ENCODE data around the gene NBPF1.
"Not testable (repeated sequence)": the region's sequence is repeated elsewhere in the genome, so short reads cannot be mapped to it uniquely, and the experiment has no call there.

The NBPF1 gene

GRCh38 chr1:16605213-16605525 is 8.2 kb downstream of the NBPF1 start:
- no peaks in the 10 kb centered on the region for H3K27me3 Mint-ChIP-seq
- H3K4me1 Mint-ChIP-seq: no peaks in the 10 kb centered on the region
- ATAC-seq: no peak
- H3K4me3 Mint-ChIP-seq: no peak overlapping the region
- no peak overlapping the region for H3K27ac Mint-ChIP-seq
- H3K9me3 Mint-ChIP-seq: no peaks in the 10 kb centered on the region
- DNase-seq: no peak

DNA sequence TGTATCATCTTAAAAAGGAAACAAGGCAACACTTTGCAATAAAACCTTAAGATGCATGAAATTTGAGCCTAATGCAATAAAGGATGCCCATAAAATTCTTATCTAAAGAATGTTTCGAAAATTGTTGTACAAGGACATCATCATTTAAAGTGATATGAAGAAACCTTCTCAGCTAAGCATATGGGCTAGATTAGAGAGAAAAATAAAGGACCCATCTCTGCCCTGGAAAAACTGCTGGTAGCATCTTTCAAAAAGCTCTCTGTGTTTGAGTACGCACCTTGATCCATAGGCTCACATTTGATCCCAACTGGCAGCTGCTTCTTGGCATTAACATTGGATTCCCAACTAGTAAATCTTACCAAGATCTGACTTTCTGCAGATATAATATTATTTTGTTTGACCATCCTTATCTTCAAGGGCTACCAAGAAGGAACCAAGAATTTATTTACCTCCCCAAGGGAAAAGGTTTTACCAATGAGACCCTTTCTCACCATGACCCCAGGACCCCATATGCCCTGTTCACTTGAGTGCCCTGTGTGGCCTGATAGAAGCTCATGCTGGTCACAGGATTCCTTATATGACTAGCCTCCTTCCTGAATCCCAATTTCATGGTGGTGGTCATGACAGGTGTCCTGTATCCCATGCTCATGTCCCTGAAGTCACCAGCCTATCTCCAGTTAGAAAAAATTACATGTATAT is 8.7 kb downstream of the NBPF1 start:
- not testable (repeated sequence) for H3K4me1 Mint-ChIP-seq, H3K9me3 Mint-ChIP-seq, H3K27me3 Mint-ChIP-seq, H3K27ac Mint-ChIP-seq, DNase-seq, H3K4me3 Mint-ChIP-seq, ATAC-seq

DNA sequence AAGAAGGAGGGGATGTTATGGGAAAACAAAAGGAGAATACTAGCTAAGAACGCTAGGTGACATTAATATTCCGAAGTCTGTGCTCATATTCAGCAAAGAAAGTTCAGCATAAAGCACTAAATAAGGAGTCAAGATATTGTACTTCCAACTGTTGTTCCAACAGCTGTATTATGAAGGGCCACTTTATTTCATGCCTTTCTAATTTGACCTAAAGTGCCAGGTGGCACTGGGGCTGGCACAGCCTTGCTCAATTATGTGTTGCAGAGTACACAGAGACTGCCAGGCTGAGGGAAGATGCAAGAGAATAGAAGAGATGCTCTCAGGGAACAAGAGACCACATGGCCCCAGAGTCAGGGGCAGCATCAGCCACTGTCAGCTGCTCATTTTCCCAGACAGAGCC is 9.7 kb downstream of the NBPF1 start:
- ATAC-seq, H3K9me3 Mint-ChIP-seq, H3K4me1 Mint-ChIP-seq, DNase-seq, H3K4me3 Mint-ChIP-seq, H3K27ac Mint-ChIP-seq, H3K27me3 Mint-ChIP-seq: not testable (repeated sequence)

GRCh38 chr1:16602336-16603011 is 10.9 kb downstream of the NBPF1 start:
- DNase-seq, H3K27me3 Mint-ChIP-seq, ATAC-seq, H3K9me3 Mint-ChIP-seq, H3K27ac Mint-ChIP-seq, H3K4me1 Mint-ChIP-seq, H3K4me3 Mint-ChIP-seq: not testable (repeated sequence)

DNA sequence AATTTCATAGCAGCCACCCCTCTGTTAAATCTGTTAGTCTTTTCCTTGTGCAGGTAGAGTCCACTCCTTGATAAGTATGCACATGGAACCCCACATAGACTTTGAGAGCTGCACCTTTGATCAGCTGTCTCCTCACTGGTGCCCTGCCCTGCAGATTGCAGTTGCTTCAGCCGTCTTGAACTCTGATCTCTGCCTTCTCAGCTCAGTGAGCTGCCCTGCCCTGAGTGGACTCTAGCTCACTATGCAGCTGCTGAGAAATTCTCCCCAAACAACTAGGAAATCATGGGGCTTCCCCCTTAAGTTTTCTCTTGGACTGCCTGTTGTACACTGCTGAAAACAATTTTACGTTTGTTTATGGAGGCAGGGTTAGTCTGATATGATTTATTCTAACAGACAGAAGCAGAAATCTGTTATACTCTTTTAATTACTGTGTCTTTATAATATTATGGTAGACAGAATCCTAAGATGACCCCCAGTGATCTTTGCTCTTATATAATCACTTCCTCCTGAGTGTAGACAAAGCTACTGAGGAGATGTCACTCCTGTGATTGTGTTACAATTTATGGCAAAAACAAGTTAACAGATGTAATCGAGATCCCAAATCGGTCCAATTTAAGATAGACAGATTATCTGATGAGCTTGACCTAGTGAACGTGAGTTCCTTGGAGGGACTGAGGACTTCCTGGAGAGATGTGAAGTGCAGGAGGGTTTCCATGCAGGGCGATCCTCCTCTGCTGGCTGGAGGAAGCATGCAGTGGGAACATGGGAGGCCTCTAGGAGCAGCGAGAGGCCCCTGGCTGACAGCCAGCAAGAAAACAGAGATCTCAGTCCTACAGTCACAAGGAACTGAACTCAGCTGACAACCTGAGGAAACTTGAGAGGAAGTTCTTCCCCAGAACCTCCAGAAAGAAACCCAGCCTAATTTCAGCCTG is 12.2 kb downstream of the NBPF1 start:
- not testable (repeated sequence) for DNase-seq, H3K27ac Mint-ChIP-seq, H3K27me3 Mint-ChIP-seq, H3K4me3 Mint-ChIP-seq, H3K4me1 Mint-ChIP-seq, H3K9me3 Mint-ChIP-seq, ATAC-seq

- not testable (repeated sequence) for H3K9me3 Mint-ChIP-seq, H3K27me3 Mint-ChIP-seq, H3K4me3 Mint-ChIP-seq, DNase-seq, H3K4me1 Mint-ChIP-seq, H3K27ac Mint-ChIP-seq, ATAC-seq
Observed at GRCh38 chr1:16599326-16599725, 14.0 kb downstream of the NBPF1 start.

GRCh38 chr1:16595216-16595615 is 18.1 kb downstream of the NBPF1 start:
- H3K27me3 Mint-ChIP-seq, H3K4me3 Mint-ChIP-seq, H3K9me3 Mint-ChIP-seq, ATAC-seq, H3K4me1 Mint-ChIP-seq, H3K27ac Mint-ChIP-seq, DNase-seq: not testable (repeated sequence)

DNA sequence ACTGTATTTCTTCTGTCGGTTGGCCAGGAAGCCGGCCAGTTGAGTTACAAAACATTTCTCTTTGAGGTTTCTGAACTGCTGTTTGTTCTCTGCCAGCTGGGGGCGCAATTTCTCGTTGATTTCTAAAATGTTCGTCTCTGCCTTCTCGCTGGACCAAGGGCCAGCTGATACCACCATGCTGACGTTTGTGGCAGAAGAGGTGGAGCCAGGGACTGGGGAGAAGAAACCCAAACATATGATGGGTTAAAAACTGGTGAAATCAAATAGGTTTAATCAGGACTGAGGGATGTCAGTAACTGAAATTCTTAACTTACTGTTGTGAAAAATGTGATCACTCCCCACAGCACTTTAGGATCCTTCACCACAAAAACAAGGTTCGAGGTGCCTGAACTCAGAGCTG is 21.5 kb downstream of the NBPF1 start:
- not testable (repeated sequence) for H3K27me3 Mint-ChIP-seq, H3K9me3 Mint-ChIP-seq, H3K4me1 Mint-ChIP-seq, H3K27ac Mint-ChIP-seq, DNase-seq, H3K4me3 Mint-ChIP-seq, ATAC-seq

DNA sequence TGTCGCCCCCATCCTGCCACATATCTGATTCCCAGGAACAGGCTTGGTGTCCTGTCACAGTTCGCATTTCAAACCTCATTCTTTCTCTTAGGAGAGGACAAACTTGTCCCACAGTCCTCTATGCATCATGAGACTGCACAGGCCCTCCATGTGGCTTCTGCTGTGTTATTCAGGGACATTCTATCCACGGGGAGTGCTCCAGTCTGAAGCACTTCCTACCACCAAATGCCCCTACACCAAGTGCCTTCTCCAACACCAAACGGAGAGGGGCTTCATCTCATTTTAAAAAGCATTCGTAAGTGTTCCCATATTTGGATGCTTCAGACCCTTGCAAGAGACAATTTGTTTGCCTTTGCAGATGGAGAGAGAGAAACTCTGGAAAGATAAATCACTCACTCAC is 25.3 kb downstream of the NBPF1 start:
- H3K27me3 Mint-ChIP-seq, DNase-seq, H3K4me3 Mint-ChIP-seq, H3K4me1 Mint-ChIP-seq, H3K9me3 Mint-ChIP-seq, ATAC-seq, H3K27ac Mint-ChIP-seq: not testable (repeated sequence)

DNA sequence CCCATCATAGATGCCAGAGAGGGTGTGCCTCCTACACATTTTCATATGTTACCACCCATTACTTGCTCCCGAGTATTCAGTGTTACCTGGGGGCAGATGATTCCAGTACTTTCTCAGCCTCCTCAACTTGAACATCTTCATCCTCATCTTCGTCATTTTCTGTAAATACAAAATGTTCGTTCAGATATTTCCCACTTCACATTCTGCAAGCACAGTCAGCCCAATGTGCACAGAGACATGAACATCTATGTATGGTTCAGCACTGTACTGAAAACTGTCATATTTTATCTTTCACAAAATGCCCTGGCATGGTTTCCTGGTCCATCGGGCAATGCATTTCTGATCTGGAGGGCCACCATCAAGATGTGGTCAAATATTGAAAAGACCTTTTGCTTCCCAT is 25.7 kb downstream of the NBPF1 start:
- H3K4me3 Mint-ChIP-seq, H3K9me3 Mint-ChIP-seq, H3K27ac Mint-ChIP-seq, DNase-seq, ATAC-seq, H3K4me1 Mint-ChIP-seq, H3K27me3 Mint-ChIP-seq: not testable (repeated sequence)

DNA sequence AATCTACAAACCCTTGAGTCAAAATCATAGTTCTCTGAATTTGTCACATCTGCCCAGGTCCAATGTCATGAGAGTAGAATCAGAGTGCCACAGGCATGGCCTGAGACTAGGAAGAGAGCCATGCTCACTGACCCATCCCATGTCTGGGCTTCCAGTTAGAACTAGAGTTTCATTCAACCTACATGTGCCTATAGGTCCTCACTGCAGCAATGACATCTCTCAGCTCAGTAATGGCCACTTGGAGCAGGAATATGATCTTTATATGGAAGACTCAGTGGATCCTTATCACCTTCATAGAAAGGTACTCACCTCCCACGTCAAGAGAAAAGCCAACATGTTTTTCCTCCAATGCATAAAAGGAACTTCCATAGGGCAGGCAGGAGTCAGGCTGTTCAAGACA is 48.0 kb downstream of the NBPF1 start:
- not testable (repeated sequence) for H3K9me3 Mint-ChIP-seq, DNase-seq, H3K27me3 Mint-ChIP-seq, H3K4me3 Mint-ChIP-seq, H3K4me1 Mint-ChIP-seq, ATAC-seq, H3K27ac Mint-ChIP-seq

DNA sequence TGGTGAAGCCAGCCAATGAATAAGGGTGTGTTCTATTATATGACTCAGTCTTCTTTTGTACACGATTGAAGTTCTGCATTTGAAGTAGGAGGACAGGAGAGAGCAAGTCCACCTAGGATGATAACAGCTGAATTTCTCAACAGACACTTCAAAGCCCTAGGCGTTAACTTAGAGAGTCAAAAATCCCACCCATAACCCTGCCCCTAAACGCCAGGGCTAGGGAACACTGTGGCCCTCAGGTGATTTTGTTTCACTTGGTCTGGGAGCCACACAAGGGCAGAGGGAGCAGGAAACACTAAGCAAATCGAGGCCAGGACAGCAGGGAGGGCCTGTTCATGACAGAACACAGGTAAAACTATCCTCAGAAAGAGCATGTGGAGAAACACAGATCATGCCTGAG is 52.3 kb downstream of the NBPF1 start:
- H3K4me1 Mint-ChIP-seq, H3K27me3 Mint-ChIP-seq, H3K27ac Mint-ChIP-seq, ATAC-seq, H3K4me3 Mint-ChIP-seq, DNase-seq, H3K9me3 Mint-ChIP-seq: not testable (repeated sequence)

DNA sequence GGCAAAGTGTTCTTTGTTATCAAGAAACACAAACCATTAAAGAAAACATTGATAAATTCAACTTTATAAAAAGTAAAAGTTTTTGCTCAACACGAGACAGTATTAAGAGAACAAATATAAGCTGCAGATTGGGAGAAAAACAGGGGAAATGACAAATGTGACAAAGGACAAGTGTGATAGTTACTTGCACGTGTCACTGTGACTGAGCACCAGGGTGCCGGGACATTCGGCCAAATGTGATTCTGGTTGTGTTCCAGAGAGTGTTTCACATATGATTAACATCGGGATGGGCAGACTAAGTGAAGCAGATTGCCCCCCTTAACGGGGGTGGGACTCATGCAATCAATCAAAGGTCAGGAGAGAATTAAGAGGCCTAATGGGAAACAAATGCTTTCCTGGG is 52.9 kb downstream of the NBPF1 start:
- not testable (repeated sequence) for H3K4me3 Mint-ChIP-seq, H3K27ac Mint-ChIP-seq, ATAC-seq, H3K27me3 Mint-ChIP-seq, DNase-seq, H3K9me3 Mint-ChIP-seq, H3K4me1 Mint-ChIP-seq

DNA sequence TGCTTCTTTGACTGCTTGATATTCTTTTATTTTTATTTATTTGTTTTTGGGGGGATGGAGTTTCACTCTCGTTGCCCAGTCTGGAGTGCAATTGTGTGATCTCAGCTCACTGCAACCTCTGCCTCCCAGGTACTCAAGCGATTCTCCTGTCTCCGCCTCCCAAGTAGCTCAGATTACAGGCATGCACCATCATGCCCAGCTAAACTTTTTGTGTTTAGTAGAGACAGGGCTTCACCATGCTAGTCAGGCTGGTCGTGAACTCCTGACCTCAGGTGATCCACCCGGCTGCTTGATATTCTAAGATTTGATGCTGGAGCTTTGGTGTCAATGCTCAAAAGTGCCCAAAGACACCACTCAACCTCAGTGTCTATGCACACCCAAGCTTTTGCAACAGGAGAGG is 53.7 kb downstream of the NBPF1 start:
- not testable (repeated sequence) for H3K27ac Mint-ChIP-seq, H3K9me3 Mint-ChIP-seq, H3K4me1 Mint-ChIP-seq, ATAC-seq, H3K4me3 Mint-ChIP-seq, DNase-seq, H3K27me3 Mint-ChIP-seq

DNA sequence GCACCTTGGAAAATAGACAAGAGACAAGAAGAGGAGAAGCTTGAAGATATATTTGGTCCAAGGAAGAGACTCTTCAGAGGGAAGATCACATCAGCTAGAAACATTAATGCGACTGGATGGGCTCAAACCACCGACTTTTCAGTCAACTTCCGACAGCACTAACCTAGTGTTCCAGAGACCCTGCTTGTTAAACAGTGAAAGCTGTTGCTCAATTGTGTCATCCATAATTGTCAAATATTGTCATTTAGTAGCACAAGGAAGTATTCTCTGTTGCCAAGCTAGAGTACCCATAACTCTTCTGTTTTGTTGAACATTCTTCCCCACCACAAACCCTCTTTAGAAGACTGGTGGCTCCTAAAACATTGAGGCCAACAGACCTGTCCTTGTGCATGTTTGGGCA is 56.3 kb downstream of the NBPF1 start:
- not testable (repeated sequence) for H3K27me3 Mint-ChIP-seq, ATAC-seq, H3K9me3 Mint-ChIP-seq, DNase-seq, H3K27ac Mint-ChIP-seq, H3K4me1 Mint-ChIP-seq, H3K4me3 Mint-ChIP-seq

GRCh38 chr1:16553244-16553643 is 60.1 kb downstream of the NBPF1 start:
- ATAC-seq, H3K4me1 Mint-ChIP-seq, DNase-seq, H3K4me3 Mint-ChIP-seq, H3K27me3 Mint-ChIP-seq, H3K27ac Mint-ChIP-seq, H3K9me3 Mint-ChIP-seq: not testable (repeated sequence)

Data from stimulated activated naive CD8-positive, alpha-beta T cell treated with anti-CD3 and anti-CD28 coated beads, Interleukin-15, amount 100 ng/mL, for 72 hours (primary cell).